ENCODE data around the gene METTL26.

METTL26 gene

GRCh38 chr16:617855-618254 is 18.2 kb downstream of the METTL26 start:
- Histone ChIP-seq H3K4me2 (ENCODE audit: low read depth, low read length, poor library complexity, severe bottlenecking) (no peak overlapping the region), H3K9ac (ENCODE audit: low read depth, low read length, poor library complexity, severe bottlenecking) (no peak overlapping the region), H3K4me1 (ENCODE audit: insufficient read depth, low read length, poor library complexity, severe bottlenecking) (no peaks in the 10 kb centered on the region), H4K20me1 (ENCODE audit: insufficient read depth, low read length, poor library complexity, severe bottlenecking) (no peaks in the 10 kb centered on the region), H3K9me2 (replicated peaks; ENCODE audit: low read depth, low read length) (no peaks in the 10 kb centered on the region), H3K79me2 (ENCODE audit: insufficient read depth, low read length) (no peaks in the 10 kb centered on the region), H3K27me3 (ENCODE audit: insufficient read depth, low read length, poor library complexity, severe bottlenecking) (no peaks in the 10 kb centered on the region), H3K36me3 (ENCODE audit: insufficient read depth, low read length) (no peaks in the 10 kb centered on the region), H3F3A (ENCODE audit: low read depth) (no peaks in the 10 kb centered on the region), H3K9me3 (ENCODE audit: insufficient read depth, low read depth, low read length) (no peaks in the 10 kb centered on the region), H2AFZ (ENCODE audit: low read length) (no peak overlapping the region), H3K4me3 (ENCODE audit: low read length, poor library complexity, severe bottlenecking) (no peak overlapping the region)
- TF ChIP-seq EZH2phosphoT487 (IDR thresholded peaks at IDR 0.05; ENCODE audit: borderline replicate concordance), result no peak
- no peak for TF ChIP-seq CTCF (conservative IDR thresholded peaks at IDR 0.05; ENCODE audit: low read length)

GRCh38 chr16:616733-617586 is 19.1 kb downstream of the METTL26 start:
- no peak overlapping the region for H3K9ac ChIP-seq (ENCODE audit: low read depth, low read length, poor library complexity, severe bottlenecking)
- H3K9me2 ChIP-seq (replicated peaks; ENCODE audit: low read depth, low read length), result no peaks in the 10 kb centered on the region
- H2AFZ ChIP-seq (ENCODE audit: low read length), result no peak overlapping the region
- no peak overlapping the region for H3K4me2 ChIP-seq (ENCODE audit: low read depth, low read length, poor library complexity, severe bottlenecking)
- no peak overlapping the region for H3K4me3 ChIP-seq (ENCODE audit: low read length, poor library complexity, severe bottlenecking)
- H3K9me3 ChIP-seq (ENCODE audit: insufficient read depth, low read depth, low read length), result no peaks in the 10 kb centered on the region
- H3K4me1 ChIP-seq (ENCODE audit: insufficient read depth, low read length, poor library complexity, severe bottlenecking), result no peaks in the 10 kb centered on the region
- no peaks in the 10 kb centered on the region for H3K27me3 ChIP-seq (ENCODE audit: insufficient read depth, low read length, poor library complexity, severe bottlenecking)
- H3K36me3 ChIP-seq (ENCODE audit: insufficient read depth, low read length), result no peaks in the 10 kb centered on the region
- H3F3A ChIP-seq (ENCODE audit: low read depth), result no peaks in the 10 kb centered on the region
- no peak for TF ChIP-seq EZH2phosphoT487 (IDR thresholded peaks at IDR 0.05; ENCODE audit: borderline replicate concordance)
- no peak for TF ChIP-seq CTCF (conservative IDR thresholded peaks at IDR 0.05; ENCODE audit: low read length)
- no peaks in the 10 kb centered on the region for H4K20me1 ChIP-seq (ENCODE audit: insufficient read depth, low read length, poor library complexity, severe bottlenecking)
- no peaks in the 10 kb centered on the region for H3K79me2 ChIP-seq (ENCODE audit: insufficient read depth, low read length)

GRCh38 chr16:615122-615521 is 21.0 kb downstream of the METTL26 start:
- Histone ChIP-seq H3K9me3 (ENCODE audit: insufficient read depth, low read depth, low read length) (no peaks in the 10 kb centered on the region), H3K9me2 (replicated peaks; ENCODE audit: low read depth, low read length) (no peaks in the 10 kb centered on the region), H3F3A (ENCODE audit: low read depth) (no peaks in the 10 kb centered on the region), H4K20me1 (ENCODE audit: insufficient read depth, low read length, poor library complexity, severe bottlenecking) (no peaks in the 10 kb centered on the region), H2AFZ (ENCODE audit: low read length) (no peak overlapping the region), H3K36me3 (ENCODE audit: insufficient read depth, low read length) (no peaks in the 10 kb centered on the region), H3K4me2 (ENCODE audit: low read depth, low read length, poor library complexity, severe bottlenecking) (no peak overlapping the region), H3K4me1 (ENCODE audit: insufficient read depth, low read length, poor library complexity, severe bottlenecking) (no peaks in the 10 kb centered on the region), H3K79me2 (ENCODE audit: insufficient read depth, low read length) (0 out of 2 replicates have a peak, but pooled peaks cover 2% of the 10 kb centered on the region), H3K4me3 (ENCODE audit: low read length, poor library complexity, severe bottlenecking) (no peak overlapping the region), H3K9ac (ENCODE audit: low read depth, low read length, poor library complexity, severe bottlenecking) (no peak overlapping the region), H3K27me3 (ENCODE audit: insufficient read depth, low read length, poor library complexity, severe bottlenecking) (no peaks in the 10 kb centered on the region)
- TF ChIP-seq EZH2phosphoT487 (IDR thresholded peaks at IDR 0.05; ENCODE audit: borderline replicate concordance) (no peak), CTCF (conservative IDR thresholded peaks at IDR 0.05; ENCODE audit: low read length) (no peak)

Measured in Loucy (cell line).